Activated CD4-positive, alpha-beta T cell treated with anti-CD3 and anti-CD28 coated beads for 36 hours (primary cell): ENCODE data around the gene TBC1D22B. TPM values are rescaled to one million over a fixed set of nuclear protein-coding genes. Genes with fewer than 3 reads are reported as not detected.

ENCODE experiments used
- ATAC-seq: fragments of 200-7000 bp; cut with Tn5 transposase; one replicate; pipeline ENCODE4 v1.10.0; 2021; ENCODE audit warnings: mild to moderate bottlenecking, moderate library complexity
- CTCF ChIA-PET: fragments of 350-600 bp; sonication (Branson Sonifier 250); formaldehyde crosslinking; loops from one replicate; lab custom pipeline; 2021; ENCODE audit warnings: antibody characterized with exemption; lab: Charles Lee
- POLR2A ChIA-PET: fragments of 350-600 bp; sonication (Branson Sonifier 250); formaldehyde crosslinking; loops from one replicate; lab custom pipeline; 2021; ENCODE audit warnings: antibody characterized with exemption, inconsistent platforms; lab: Charles Lee
- DNase-seq: peaks from one replicate; pipeline ENCODE4 v3.0.0-alpha.2; 2020
- H3K27ac Mint-ChIP-seq: one replicate; pipeline ENCODE4 v1.8.0; 2021; ENCODE audit warnings: mixed read lengths
- H3K27me3 Mint-ChIP-seq: one replicate; pipeline ENCODE4 v1.8.0; 2021; ENCODE audit warnings: mixed read lengths
- H3K36me3 Mint-ChIP-seq: one replicate; pipeline ENCODE4 v1.8.0; 2021; ENCODE audit warnings: low read depth, mixed read lengths
- H3K4me1 Mint-ChIP-seq: one replicate; pipeline ENCODE4 v1.8.0; 2021; ENCODE audit warnings: mixed read lengths
- H3K4me3 Mint-ChIP-seq: one replicate; pipeline ENCODE4 v1.8.0; 2021; ENCODE audit warnings: mild to moderate bottlenecking, moderate library complexity, mixed read lengths
- H3K9me3 Mint-ChIP-seq: one replicate; pipeline ENCODE4 v1.8.0; 2021; ENCODE audit warnings: low read depth, mixed read lengths
- intact Hi-C, 2 experiments: fragments of 100-400 bp; cut with DNase I in 1 of 2; cut with micrococcal nuclease in 1 of 2; formaldehyde crosslinking; loops; one replicate each; pipeline versions ENCODE4 v1.14.2 to v1.15.1; 2022 to 2024; cut with DNase I, micrococcal nuclease
- total RNA-seq, 2 experiments: library from RNA; stranded (reverse); gene quantifications; one replicate each; pipeline ENCODE4 v1.2.3, GENCODE V29; 2021

TBC1D22B gene
- total RNA-seq, 2 experiments from 2014 or later = 14.9 to 17.0 TPM

GRCh38 chr6:37375376-37375775 lies 117.8 kb downstream of the TBC1D22B start:
- intact Hi-C loops = no loop called here
- Mint-ChIP-seq H3K4me1 (no peaks in the 10 kb centered on the region), H3K27me3 (no peaks in the 10 kb centered on the region), H3K4me3 (no peak overlapping the region), H3K27ac (no peak overlapping the region), H3K9me3 (no peaks in the 10 kb centered on the region), H3K36me3 (peaks cover 14% of the 10 kb centered on the region)
- ChIA-PET CTCF (no interaction called here), POLR2A (no interaction called here)
- no peak for ATAC-seq
- DNase-seq = no peak

GRCh38 chr6:37376078-37376743 lies 118.6 kb downstream of the TBC1D22B start:
- no peak overlapping the region for H3K27ac Mint-ChIP-seq
- ChIA-PET CTCF (interaction anchor here (0.7 kb wide), 1 partner anchor 84 kb away, joined by 3 read pairs; no protein-coding TSS in a partner anchor), POLR2A (no interaction called here)
- no peaks in the 10 kb centered on the region for H3K4me1 Mint-ChIP-seq
- no peak for DNase-seq
- no peaks in the 10 kb centered on the region for H3K9me3 Mint-ChIP-seq
- no peak overlapping the region for H3K4me3 Mint-ChIP-seq
- H3K27me3 Mint-ChIP-seq = no peaks in the 10 kb centered on the region
- no peak for ATAC-seq
- peaks cover 16% of the 10 kb centered on the region for H3K36me3 Mint-ChIP-seq
- intact Hi-C loops = no loop called here

GRCh38 chr6:37381579-37381978 lies 124.0 kb downstream of the TBC1D22B start:
- H3K27me3 Mint-ChIP-seq = no peaks in the 10 kb centered on the region
- no peak overlapping the region for H3K4me3 Mint-ChIP-seq
- no peaks in the 10 kb centered on the region for H3K4me1 Mint-ChIP-seq
- no peak overlapping the region for H3K27ac Mint-ChIP-seq
- peak; percentile 68 for ATAC-seq
- no peaks in the 10 kb centered on the region for H3K9me3 Mint-ChIP-seq
- DNase-seq = peak; percentile 31
- peaks cover 26% of the 10 kb centered on the region for H3K36me3 Mint-ChIP-seq
- intact Hi-C loops = loop anchor here (1.0 to 5.0 kb wide), 4 partner anchors 185 to 311 kb away; no protein-coding TSS in a partner anchor
- CTCF ChIA-PET = interaction anchor here (0.5 to 4.0 kb wide), 9 partner anchors 9 to 768 kb away, joined by 3 to 16 read pairs (median 4); no protein-coding TSS in a partner anchor
- POLR2A ChIA-PET = no interaction called here

Other genes starting within 250 kb of the TBC1D22B start
- gene PIM1, start 87.6 kb upstream of the TBC1D22B start, total RNA-seq = 100 to 1,000 TPM; 137 to 163 TPM
- 1 to 10 TPM; 2.5 TPM for gene TMEM217, start 372 bp downstream of the TBC1D22B start, total RNA-seq
- 10 to 100 TPM; 20.6 to 23.8 TPM for gene RNF8, start 96.2 kb downstream of the TBC1D22B start, total RNA-seq
- 10 to 100 TPM; 65.3 to 74.6 TPM for gene CMTR1, start 175.4 kb downstream of the TBC1D22B start, total RNA-seq
- gene CCDC167, start 242.1 kb downstream of the TBC1D22B start, total RNA-seq = 10 to 100 TPM; 55.3 to 60.3 TPM